HCT116 (cell line): ENCODE measurements around the gene TSPAN5.

Experiments used
- ATF3 ChIP-seq: IDR thresholded peaks from 2 replicates; pipeline ENCODE4 v1.6.1; 2012
- CTCF ChIP-seq, 3 experiments: fragments of 200-600 bp in 1 of 3; sonication (generic) in 1 of 3; IDR thresholded peaks in 2 of 3; conservative IDR thresholded peaks in 1 of 3; 2 replicates each; pipeline ENCODE4 v1.5.1; 2012 to 2017; ENCODE audit warnings: low read depth in 2 of 3, low read length in 2 of 3, antibody characterized with exemption in 1 of 3, borderline replicate concordance in 1 of 3, control low read depth in 1 of 3, mild to moderate bottlenecking in 1 of 3, mixed read lengths in 1 of 3, mixed run types in 1 of 3, moderate library complexity in 1 of 3; ENCODE audit not compliant: insufficient read depth in 1 of 3
- EZH2phosphoT487 ChIP-seq: fragments of 200-600 bp; IDR thresholded peaks from 2 replicates; pipeline ENCODE4 v1.6.1; 2018; ENCODE audit warnings: antibody characterized with exemption, borderline replicate concordance
- MAX ChIP-seq: IDR thresholded peaks from 2 replicates; pipeline ENCODE4 v1.6.1; 2012
- POLR2A ChIP-seq: IDR thresholded peaks from 2 replicates; pipeline ENCODE4 v1.7.0; 2011; ENCODE audit warnings: borderline replicate concordance; ENCODE audit not compliant: insufficient read depth, insufficient read length; ENCODE audit errors: extremely low read depth
- POLR2AphosphoS5 ChIP-seq: IDR thresholded peaks from 2 replicates; pipeline ENCODE4 v1.6.1; 2011; ENCODE audit warnings: mild to moderate bottlenecking, low read depth, low read length, moderate library complexity
- RAD21 ChIP-seq: IDR thresholded peaks from 2 replicates; pipeline ENCODE4 v1.6.1; 2012; ENCODE audit warnings: low read depth, mild to moderate bottlenecking
- REST ChIP-seq: IDR thresholded peaks from 2 replicates; pipeline ENCODE4 v1.6.1; 2012; ENCODE audit warnings: low read depth
- SP1 ChIP-seq: IDR thresholded peaks from 2 replicates; pipeline ENCODE4 v1.6.1; 2012; ENCODE audit warnings: low read depth
- YY1 ChIP-seq: IDR thresholded peaks from 2 replicates; pipeline ENCODE4 v1.6.1; 2011; ENCODE audit warnings: low read length, low read depth, moderate library complexity, mild to moderate bottlenecking; ENCODE audit not compliant: insufficient replicate concordance; ENCODE audit errors: extremely low read depth

- TF ChIP-seq CTCF (IDR thresholded peaks at IDR 0.05 in 2 of 3, conservative IDR thresholded peaks at IDR 0.05 in 1 of 3; ENCODE audit: borderline replicate concordance in 1 of 3, insufficient read depth in 1 of 3, low read depth in 2 of 3, low read length in 2 of 3), result no peak
- no peak for TF ChIP-seq POLR2A
- TF ChIP-seq POLR2AphosphoS5, result no peak
- TF ChIP-seq SP1, result no peak
- TF ChIP-seq RAD21, result no peak
- no peak for TF ChIP-seq EZH2phosphoT487
- TF ChIP-seq REST, result no peak
- no peak for TF ChIP-seq ATF3
- TF ChIP-seq YY1, result no peak
- no peak for TF ChIP-seq MAX
Measured at GRCh38 chr4:98480535-98480934, 177.9 kb downstream of the TSPAN5 start.
